SJCRH30 (cell line): Measurements from ENCODE around the gene TRIO. TPM values are rescaled to one million over a fixed set of nuclear protein-coding genes. Genes with fewer than 3 reads are reported as not detected.

Experiments
- DNase-seq, 2 experiments: peaks; one replicate each; pipeline ENCODE4 v3.0.0-alpha.2; 2015 to 2020
- H3K27ac ChIP-seq: fragments of 250-450 bp; sonication (Bioruptor Pico); 2 replicates; pipeline ENCODE4 v1.5.1; 2020; ENCODE audit warnings: mild to moderate bottlenecking, moderate library complexity
- H3K27me3 ChIP-seq: fragments of 250-450 bp; sonication (Bioruptor Pico); 2 replicates; pipeline ENCODE4 v1.5.1; 2020; ENCODE audit warnings: mild to moderate bottlenecking, moderate library complexity
- H3K36me3 ChIP-seq: fragments of 250-450 bp; sonication (Bioruptor Pico); 2 replicates; pipeline ENCODE4 v1.5.1; 2020; ENCODE audit warnings: mild to moderate bottlenecking, moderate library complexity
- H3K4me1 ChIP-seq: fragments of 250-450 bp; sonication (Bioruptor Pico); 2 replicates; pipeline ENCODE4 v1.5.1; 2020; ENCODE audit warnings: mild to moderate bottlenecking, moderate library complexity
- H3K4me3 ChIP-seq: fragments of 250-450 bp; sonication (Bioruptor Pico); 2 replicates; pipeline ENCODE4 v1.5.1; 2020; ENCODE audit warnings: mild to moderate bottlenecking, moderate library complexity
- H3K9me3 ChIP-seq: fragments of 250-450 bp; sonication (Bioruptor Pico); replicated peaks from 2 replicates; pipeline ENCODE4 v1.5.1; 2020; ENCODE audit warnings: mild to moderate bottlenecking, moderate library complexity
- total RNA-seq: library from RNA; depleted of rRNA; stranded (reverse); fragments of >200 nt; shearing (Covaris generic); gene quantifications from 2 replicates; pipeline ENCODE4 v1.2.3, GENCODE V29; 2014

Gene TRIO
- total RNA-seq, 1 experiment from 2014 or later: 82.9 TPM

- no peaks in the 10 kb centered on the region for H3K27me3 ChIP-seq
These were observed 189.6 kb downstream of the TRIO start for GRCh38 chr5:14332746-14333145.

GRCh38 chr5:14337593-14337992 is 194.5 kb downstream of the TRIO start:
- H3K36me3 ChIP-seq: no peaks in the 10 kb centered on the region

More at GRCh38 chr5:14332746-14333145, 189.6 kb downstream of the TRIO start:
- Histone ChIP-seq H3K4me3 (no peak overlapping the region), H3K36me3 (0 out of 2 replicates have a peak, but pooled peaks cover 3% of the 10 kb centered on the region), H3K9me3 (no peaks in the 10 kb centered on the region), H3K4me1 (no peaks in the 10 kb centered on the region), H3K27ac (no peak overlapping the region)
- no peak for DNase-seq

GRCh38 chr5:14339468-14339867 is 196.3 kb downstream of the TRIO start:
- Histone ChIP-seq H3K4me3 (no peak overlapping the region), H3K36me3 (no peaks in the 10 kb centered on the region), H3K4me1 (no peaks in the 10 kb centered on the region), H3K27ac (no peak overlapping the region), H3K9me3 (no peaks in the 10 kb centered on the region), H3K27me3 (no peaks in the 10 kb centered on the region)
- no peak for DNase-seq

More at GRCh38 chr5:14337593-14337992, 194.5 kb downstream of the TRIO start:
- Histone ChIP-seq H3K27ac (no peak overlapping the region), H3K4me1 (no peaks in the 10 kb centered on the region), H3K4me3 (no peak overlapping the region), H3K27me3 (no peaks in the 10 kb centered on the region), H3K9me3 (no peaks in the 10 kb centered on the region)
- no peak for DNase-seq

- DNase-seq: no peak
- no peak overlapping the region for H3K27ac ChIP-seq
These were observed 198.6 kb downstream of the TRIO start for GRCh38 chr5:14341571-14342230.

GRCh38 chr5:14342306-14342705 is 199.2 kb downstream of the TRIO start:
- Histone ChIP-seq H3K27ac (no peak overlapping the region), H3K4me3 (no peak overlapping the region), H3K4me1 (no peaks in the 10 kb centered on the region), H3K27me3 (no peaks in the 10 kb centered on the region), H3K36me3 (0 out of 2 replicates have a peak, but pooled peaks cover 4% of the 10 kb centered on the region), H3K9me3 (no peaks in the 10 kb centered on the region)
- no peak for DNase-seq

More at GRCh38 chr5:14341571-14342230, 198.6 kb downstream of the TRIO start:
- H3K4me3 ChIP-seq: no peak overlapping the region
- H3K9me3 ChIP-seq: no peaks in the 10 kb centered on the region
- H3K27me3 ChIP-seq: no peaks in the 10 kb centered on the region
- no peaks in the 10 kb centered on the region for H3K4me1 ChIP-seq
- H3K36me3 ChIP-seq: 0 out of 2 replicates have a peak, but pooled peaks cover 4% of the 10 kb centered on the region

- Histone ChIP-seq H3K27ac (no peak overlapping the region), H3K4me3 (no peak overlapping the region), H3K27me3 (no peaks in the 10 kb centered on the region), H3K4me1 (no peaks in the 10 kb centered on the region), H3K9me3 (no peaks in the 10 kb centered on the region), H3K36me3 (0 out of 2 replicates have a peak, but pooled peaks cover 4% of the 10 kb centered on the region)
- DNase-seq: no peak
These were observed 200.2 kb downstream of the TRIO start for GRCh38 chr5:14343376-14343775.

- no peaks in the 10 kb centered on the region for H3K4me1 ChIP-seq
- no peak overlapping the region for H3K27ac ChIP-seq
- H3K36me3 ChIP-seq: 0 out of 2 replicates have a peak, but pooled peaks cover 4% of the 10 kb centered on the region
- H3K9me3 ChIP-seq: no peaks in the 10 kb centered on the region
- H3K27me3 ChIP-seq: no peaks in the 10 kb centered on the region
- no peak for DNase-seq
- no peak overlapping the region for H3K4me3 ChIP-seq
These were observed 204.4 kb downstream of the TRIO start for GRCh38 chr5:14347522-14347921.

- Histone ChIP-seq H3K36me3 (0 out of 2 replicates have a peak, but pooled peaks cover 4% of the 10 kb centered on the region), H3K4me1 (no peaks in the 10 kb centered on the region), H3K4me3 (no peak overlapping the region), H3K27me3 (no peaks in the 10 kb centered on the region), H3K27ac (no peak overlapping the region), H3K9me3 (no peaks in the 10 kb centered on the region)
- no peak for DNase-seq
These were observed 205.0 kb downstream of the TRIO start for GRCh38 chr5:14348142-14348541.

GRCh38 chr5:14349029-14349428 is 205.9 kb downstream of the TRIO start:
- DNase-seq: no peak
- no peaks in the 10 kb centered on the region for H3K27me3 ChIP-seq
- no peak overlapping the region for H3K4me3 ChIP-seq
- H3K27ac ChIP-seq: no peak overlapping the region
- no peaks in the 10 kb centered on the region for H3K4me1 ChIP-seq
- H3K9me3 ChIP-seq: no peaks in the 10 kb centered on the region
- H3K36me3 ChIP-seq: 0 out of 2 replicates have a peak, but pooled peaks cover 4% of the 10 kb centered on the region

- H3K4me1 ChIP-seq: no peaks in the 10 kb centered on the region
- 0 out of 2 replicates have a peak, but pooled peaks cover under 1% of the 10 kb centered on the region for H3K36me3 ChIP-seq
- no peak for DNase-seq
- H3K9me3 ChIP-seq: no peaks in the 10 kb centered on the region
- H3K27me3 ChIP-seq: no peaks in the 10 kb centered on the region
- no peak overlapping the region for H3K27ac ChIP-seq
- H3K4me3 ChIP-seq: no peak overlapping the region
These were observed 208.0 kb downstream of the TRIO start for GRCh38 chr5:14351086-14351661.

- no peaks in the 10 kb centered on the region for H3K36me3 ChIP-seq
- H3K27ac ChIP-seq: no peak overlapping the region
- no peaks in the 10 kb centered on the region for H3K9me3 ChIP-seq
- H3K4me1 ChIP-seq: no peaks in the 10 kb centered on the region
- peak; percentile 36 to 77 for DNase-seq
- no peaks in the 10 kb centered on the region for H3K27me3 ChIP-seq
- H3K4me3 ChIP-seq: no peak overlapping the region
These were observed 208.9 kb downstream of the TRIO start for GRCh38 chr5:14351845-14352712.

- DNase-seq: no peak
- no peak overlapping the region for H3K27ac ChIP-seq
- H3K36me3 ChIP-seq: no peaks in the 10 kb centered on the region
- no peaks in the 10 kb centered on the region for H3K9me3 ChIP-seq
- no peak overlapping the region for H3K4me3 ChIP-seq
- no peaks in the 10 kb centered on the region for H3K4me1 ChIP-seq
- H3K27me3 ChIP-seq: no peaks in the 10 kb centered on the region
These were observed 210.8 kb downstream of the TRIO start for GRCh38 chr5:14353726-14354474.

- no peaks in the 10 kb centered on the region for H3K36me3 ChIP-seq
- H3K9me3 ChIP-seq: no peaks in the 10 kb centered on the region
- no peak for DNase-seq
- no peak overlapping the region for H3K27ac ChIP-seq
- H3K4me3 ChIP-seq: no peak overlapping the region
- no peaks in the 10 kb centered on the region for H3K4me1 ChIP-seq
- no peaks in the 10 kb centered on the region for H3K27me3 ChIP-seq
These were observed 212.2 kb downstream of the TRIO start for GRCh38 chr5:14355391-14355790.

GRCh38 chr5:14356305-14356704 is 213.2 kb downstream of the TRIO start:
- Histone ChIP-seq H3K36me3 (no peaks in the 10 kb centered on the region), H3K4me1 (no peaks in the 10 kb centered on the region), H3K9me3 (no peaks in the 10 kb centered on the region), H3K27me3 (no peaks in the 10 kb centered on the region), H3K4me3 (no peak overlapping the region), H3K27ac (no peak overlapping the region)
- DNase-seq: no peak
